IMR-90 (cell line): ENCODE results near the gene CDX2. TPM values are rescaled to one million over a fixed set of nuclear protein-coding genes. Genes with fewer than 3 reads are reported as not detected.

ENCODE experiments used
- ATAC-seq: fragments of 200-7000 bp; cut with Tn5 transposase; 2 replicates; pipeline ENCODE4 v1.9.1; 2020; ENCODE audit warnings: low read depth, mild to moderate bottlenecking, moderate library complexity
- BruUV-seq: library from RNA; stranded (reverse); fragments of 400-500 nt; replicated peaks from 2 replicates; lab custom pipeline; 2021; lab: Mats Ljungman, UMichigan
- CTCF ChIA-PET: fragments of 300-600 bp; formaldehyde crosslinking; extraction: SDS; loops from one replicate; lab custom pipeline; 2021; ENCODE audit warnings: antibody characterized with exemption; lab: Yijun Ruan, JAX
- POLR2A ChIA-PET: fragments of 300-600 bp; sonication (Branson Sonifier 250); formaldehyde crosslinking; loops from one replicate; lab custom pipeline; 2022; ENCODE audit warnings: antibody characterized with exemption; ENCODE audit not compliant: unreplicated experiment; lab: Charles Lee
- DNase-seq: peaks from one replicate; pipeline ENCODE4 v3.0.0; 2013
- H2AFZ ChIP-seq: replicated peaks from 2 replicates; pipeline ENCODE3; 2013; ENCODE audit warnings: low read length, mild to moderate bottlenecking; ENCODE audit not compliant: poor library complexity
- H2AK5ac ChIP-seq: 2 replicates; pipeline ENCODE4 v1.6.1; 2013; ENCODE audit warnings: low read depth, low read length, inconsistent platforms
- H2AK9ac ChIP-seq: replicated peaks from 2 replicates; pipeline ENCODE3; 2013; ENCODE audit warnings: mild to moderate bottlenecking, low read depth, low read length, moderate library complexity; ENCODE audit not compliant: poor library complexity
- H2BK120ac ChIP-seq: 2 replicates; pipeline ENCODE4 v1.6.1; 2013; ENCODE audit warnings: low read depth, low read length, inconsistent platforms
- H2BK15ac ChIP-seq: 3 replicates; pipeline ENCODE4 v1.6.1; 2013; ENCODE audit warnings: low read depth, low read length, inconsistent platforms
- H2BK20ac ChIP-seq: 2 replicates; pipeline ENCODE4 v1.6.1; 2013; ENCODE audit warnings: low read depth, mild to moderate bottlenecking, inconsistent platforms, low read length, moderate library complexity
- H2BK5ac ChIP-seq: 2 replicates; pipeline ENCODE4 v1.6.1; 2013; ENCODE audit warnings: mild to moderate bottlenecking, low read depth, low read length, inconsistent platforms; ENCODE audit not compliant: poor library complexity, severe bottlenecking
- H3K14ac ChIP-seq: replicated peaks from 2 replicates; pipeline ENCODE4 v1.6.1; 2013; ENCODE audit warnings: low read depth, low read length, inconsistent platforms
- H3K18ac ChIP-seq: 2 replicates; pipeline ENCODE4 v1.6.1; 2013; ENCODE audit warnings: low read depth, low read length, control low read depth
- H3K23ac ChIP-seq: 2 replicates; pipeline ENCODE4 v1.6.1; 2013; ENCODE audit warnings: low read depth, low read length, inconsistent platforms
- H3K27ac ChIP-seq: 2 replicates; pipeline ENCODE4 v1.5.1; 2013; ENCODE audit warnings: mild to moderate bottlenecking, control low read depth, low read length; ENCODE audit not compliant: insufficient read depth
- H3K27me3 ChIP-seq: 2 replicates; pipeline ENCODE4 v1.6.1; 2013; ENCODE audit warnings: low read length; ENCODE audit not compliant: control insufficient read depth, insufficient read depth
- H3K36me3 ChIP-seq: 2 replicates; pipeline ENCODE4 v1.6.1; 2013; ENCODE audit warnings: low read length, mixed read lengths; ENCODE audit not compliant: control insufficient read depth, insufficient read depth
- H3K4ac ChIP-seq: 2 replicates; pipeline ENCODE4 v1.6.1; 2013; ENCODE audit warnings: low read depth, low read length, inconsistent platforms
- H3K4me1 ChIP-seq: 2 replicates; pipeline ENCODE4 v1.6.1; 2013; ENCODE audit warnings: low read length, mixed read lengths; ENCODE audit not compliant: control insufficient read depth, insufficient read depth
- H3K4me2 ChIP-seq: 2 replicates; pipeline ENCODE4 v1.6.1; 2013; ENCODE audit warnings: low read depth, mild to moderate bottlenecking, control low read depth, low read length, moderate library complexity
- H3K4me3 ChIP-seq: 2 replicates; pipeline ENCODE4 v1.5.1; 2013; ENCODE audit warnings: low read depth, mild to moderate bottlenecking, control low read depth, low read length, moderate library complexity; ENCODE audit not compliant: insufficient read depth
- H3K56ac ChIP-seq: 2 replicates; pipeline ENCODE4 v1.6.1; 2013; ENCODE audit warnings: low read length, inconsistent platforms; ENCODE audit not compliant: insufficient read depth; ENCODE audit errors: extremely low read depth
- H3K79me1 ChIP-seq, 2 experiments: 2 replicates each; pipeline ENCODE4 v1.6.1; 2013; ENCODE audit warnings: low read length in 2 of 2, inconsistent platforms in 1 of 2, low read depth in 1 of 2
- H3K9ac ChIP-seq: 2 replicates; pipeline ENCODE4 v1.6.1; 2013; ENCODE audit warnings: low read depth, low read length, control low read depth
- H3K9me1 ChIP-seq: 2 replicates; pipeline ENCODE4 v1.6.1; 2013; ENCODE audit warnings: low read length, inconsistent platforms; ENCODE audit not compliant: insufficient read depth
- H3K9me3 ChIP-seq: 2 replicates; pipeline ENCODE4 v1.6.1; 2013; ENCODE audit warnings: low read length; ENCODE audit not compliant: control insufficient read depth, insufficient read depth
- H4K20me1 ChIP-seq: 2 replicates; pipeline ENCODE4 v1.6.1; 2013; ENCODE audit warnings: low read length, inconsistent platforms; ENCODE audit not compliant: insufficient read depth
- H4K5ac ChIP-seq: 2 replicates; pipeline ENCODE4 v1.6.1; 2013; ENCODE audit warnings: mild to moderate bottlenecking, low read depth, low read length, control low read depth
- H4K8ac ChIP-seq, 2 experiments: 2 replicates each; pipeline ENCODE4 v1.6.1; 2013; ENCODE audit warnings: low read depth in 2 of 2, low read length in 2 of 2, control low read depth in 1 of 2, inconsistent platforms in 1 of 2
- H4K91ac ChIP-seq: 2 replicates; pipeline ENCODE4 v1.6.1; 2013; ENCODE audit warnings: low read depth, low read length, inconsistent platforms; ENCODE audit not compliant: insufficient read depth
- BHLHE40 ChIP-seq: fragments of 150-350 bp; IDR thresholded peaks from 2 replicates; pipeline ENCODE4 v1.6.1; 2016; ENCODE audit warnings: mild to moderate bottlenecking, low read depth, low read length
- CEBPB ChIP-seq: IDR thresholded peaks from 2 replicates; pipeline ENCODE4 v1.6.1; 2012; ENCODE audit warnings: low read depth, low read length, improper control_type of control experiment
- CHD1 ChIP-seq: IDR thresholded peaks from 2 replicates; pipeline ENCODE4 v1.6.1; 2012; ENCODE audit warnings: low read depth, low read length, improper control_type of control experiment
- ELK1 ChIP-seq: fragments of 150-350 bp; IDR thresholded peaks from 2 replicates; pipeline ENCODE4 v1.6.1; 2016; ENCODE audit warnings: low read depth, mild to moderate bottlenecking, low read length, moderate library complexity, borderline replicate concordance
- FOS ChIP-seq: fragments of 150-350 bp; IDR thresholded peaks from 2 replicates; pipeline ENCODE4 v1.6.1; 2016; ENCODE audit warnings: low read depth, low read length
- MAFK ChIP-seq: IDR thresholded peaks from 2 replicates; pipeline ENCODE4 v1.6.1; 2012; ENCODE audit warnings: low read depth, low read length, improper control_type of control experiment
- MAZ ChIP-seq: IDR thresholded peaks from 2 replicates; pipeline ENCODE4 v1.6.1; 2012; ENCODE audit warnings: low read depth, mild to moderate bottlenecking, low read length, improper control_type of control experiment, moderate library complexity, borderline replicate concordance
- MXI1 ChIP-seq: IDR thresholded peaks from 2 replicates; pipeline ENCODE4 v1.6.1; 2012; ENCODE audit warnings: low read depth, mild to moderate bottlenecking, low read length, moderate library complexity, borderline replicate concordance
- NFE2L2 ChIP-seq: fragments of 150-350 bp; IDR thresholded peaks from 2 replicates; pipeline ENCODE4 v1.6.1; 2016; ENCODE audit warnings: low read depth, mild to moderate bottlenecking, low read length
- POLR2A ChIP-seq: IDR thresholded peaks from 2 replicates; pipeline ENCODE4 v1.6.1; 2012; ENCODE audit warnings: mild to moderate bottlenecking, low read depth, low read length
- RAD21 ChIP-seq: IDR thresholded peaks from 2 replicates; pipeline ENCODE4 v1.6.1; 2012; ENCODE audit warnings: low read length, improper control_type of control experiment
- RCOR1 ChIP-seq: IDR thresholded peaks from 2 replicates; pipeline ENCODE4 v1.6.1; 2012; ENCODE audit warnings: mild to moderate bottlenecking, low read length, improper control_type of control experiment; ENCODE audit not compliant: insufficient replicate concordance
- RFX5 ChIP-seq: IDR thresholded peaks from 2 replicates; pipeline ENCODE4 v1.8.0; 2012; ENCODE audit warnings: low read depth, mild to moderate bottlenecking, low read length, moderate library complexity
- SMC3 ChIP-seq: fragments of 150-350 bp; IDR thresholded peaks from 2 replicates; pipeline ENCODE4 v1.6.1; 2016; ENCODE audit warnings: low read depth, mild to moderate bottlenecking, antibody characterized with exemption, low read length, moderate library complexity
- WGBS, 2 experiments: methylation state at CpG; one replicate each; pipeline versions ENCODE4 v1.1.5 to v1.1.7; 2013; ENCODE audit warnings: missing lambda C conversion rate in 2 of 2; ENCODE audit not compliant: insufficient read length in 1 of 2; ENCODE audit errors: extremely low coverage in 2 of 2; 5-methylcytosine and 5-hydroxymethylcytosine counted together
- dilution Hi-C: fragments of 300-500 bp; cut with HindIII; formaldehyde crosslinking; loops from one replicate; pipeline ENCODE4 v1.14.3; 2018; ENCODE audit warnings: low sequenced_read_pairs; ENCODE audit not compliant: unreplicated experiment
- in situ Hi-C: fragments of 300-500 bp; cut with MboI; formaldehyde crosslinking; loops from 3 replicates; pipeline ENCODE4 v1.14.3; 2019; ENCODE audit warnings: low sequenced_read_pairs, inconsistent platforms, mixed read lengths
- intact Hi-C: fragments of 100-400 bp; cut with micrococcal nuclease; formaldehyde crosslinking; loops from 2 replicates; pipeline ENCODE4 v1.10.0; 2022
- polyA plus RNA-seq, 3 experiments: library from polyadenylated mRNA; depleted of rRNA; stranded (reverse); fragments of >200 nt; gene quantifications; 2 replicates each; pipeline ENCODE4 v1.2.3, GENCODE V29; 2012; ENCODE audit warnings: low replicate concordance in 1 of 3
- total RNA-seq: library from RNA; depleted of rRNA; stranded (reverse); fragments of >200 nt; gene quantifications from 2 replicates; pipeline ENCODE4 v1.2.3, GENCODE V29; 2012
- TF ChIP-seq, protein P1 (sequence below): conservative IDR thresholded peaks from 2 replicates; pipeline ENCODE4 v1.5.1; 2012; ENCODE audit warnings: mild to moderate bottlenecking, low read depth, low read length, improper control_type of control experiment

CDX2 gene
- total and polyA plus RNA-seq, 2 of the 4 experiments (the other 2 are of a cell fraction): not detected

- BruUV-seq: no TSS peak
- intact Hi-C loops (no loop called here), in situ Hi-C loops (no loop called here), dilution Hi-C loops (no loop called here)
- ATAC-seq (no peak), DNase-seq (no peak)
- Histone ChIP-seq H3K27me3 (peaks cover 90% of the 10 kb centered on the region), H3K9ac (no peak overlapping the region), H3K9me1 (no peaks in the 10 kb centered on the region), H3K79me1 (no peaks in the 10 kb centered on the region), H3K9me3 (peaks cover 4% of the 10 kb centered on the region), H4K91ac (no peak overlapping the region), H2AK5ac (no peak overlapping the region), H3K4me2 (no peak overlapping the region), H2BK5ac (no peak overlapping the region), H3K14ac (no peak overlapping the region), H2BK15ac (no peak overlapping the region), H3K18ac (no peak overlapping the region), H4K5ac (no peak overlapping the region), H3K4me1 (no peaks in the 10 kb centered on the region), H2BK20ac (no peak overlapping the region), H3K56ac (no peak overlapping the region), H2AK9ac (no peak overlapping the region), H3K36me3 (no peaks in the 10 kb centered on the region), H2AFZ (no peak overlapping the region), H4K8ac (no peak overlapping the region), H3K23ac (no peak overlapping the region), H4K20me1 (no peaks in the 10 kb centered on the region), H3K4me3 (no peak overlapping the region), H2BK120ac (no peak overlapping the region), H3K27ac (no peak overlapping the region), H3K4ac (no peak overlapping the region)
- ChIA-PET POLR2A (no interaction called here), CTCF (interaction anchor here (1.3 kb wide), 1 partner anchor 27 kb away, joined by 3 read pairs; no protein-coding TSS in a partner anchor)
- WGBS, 2 experiments: 3% methylated on average over 6 of the region's 35 CpGs; no CpG with 5 or more reads in 1 of the 2 experiments
- no peak for TF ChIP-seq POLR2A
- TF ChIP-seq, protein P1, sequence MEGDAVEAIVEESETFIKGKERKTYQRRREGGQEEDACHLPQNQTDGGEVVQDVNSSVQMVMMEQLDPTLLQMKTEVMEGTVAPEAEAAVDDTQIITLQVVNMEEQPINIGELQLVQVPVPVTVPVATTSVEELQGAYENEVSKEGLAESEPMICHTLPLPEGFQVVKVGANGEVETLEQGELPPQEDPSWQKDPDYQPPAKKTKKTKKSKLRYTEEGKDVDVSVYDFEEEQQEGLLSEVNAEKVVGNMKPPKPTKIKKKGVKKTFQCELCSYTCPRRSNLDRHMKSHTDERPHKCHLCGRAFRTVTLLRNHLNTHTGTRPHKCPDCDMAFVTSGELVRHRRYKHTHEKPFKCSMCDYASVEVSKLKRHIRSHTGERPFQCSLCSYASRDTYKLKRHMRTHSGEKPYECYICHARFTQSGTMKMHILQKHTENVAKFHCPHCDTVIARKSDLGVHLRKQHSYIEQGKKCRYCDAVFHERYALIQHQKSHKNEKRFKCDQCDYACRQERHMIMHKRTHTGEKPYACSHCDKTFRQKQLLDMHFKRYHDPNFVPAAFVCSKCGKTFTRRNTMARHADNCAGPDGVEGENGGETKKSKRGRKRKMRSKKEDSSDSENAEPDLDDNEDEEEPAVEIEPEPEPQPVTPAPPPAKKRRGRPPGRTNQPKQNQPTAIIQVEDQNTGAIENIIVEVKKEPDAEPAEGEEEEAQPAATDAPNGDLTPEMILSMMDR: no peak
- no peak for TF ChIP-seq SMC3
- no peak for TF ChIP-seq RFX5
- no peak for TF ChIP-seq ELK1
- no peak for TF ChIP-seq NFE2L2
- TF ChIP-seq FOS: no peak
- TF ChIP-seq CHD1: no peak
- TF ChIP-seq MXI1: no peak
- no peak for TF ChIP-seq CEBPB
- no peak for TF ChIP-seq BHLHE40
- no peak for TF ChIP-seq RAD21
- no peak for TF ChIP-seq RCOR1
- no peak for TF ChIP-seq MAFK
- TF ChIP-seq MAZ: no peak
Observed at GRCh38 chr13:27926644-27927434, 42.3 kb downstream of the CDX2 start.
